H9 (cell line): Measurements from ENCODE around the gene ZNF280C. TPM values are rescaled to one million over a fixed set of nuclear protein-coding genes. Genes with fewer than 3 reads are reported as not detected.

ENCODE experiments used
- DNase-seq: peaks from one replicate; pipeline ENCODE4 v3.0.0-alpha.2; 2017
- H2AFZ ChIP-seq: one replicate; pipeline ENCODE4 v1.6.1; 2013; ENCODE audit warnings: mild to moderate bottlenecking, low read length, control low read depth, moderate library complexity
- H2AK5ac ChIP-seq: 2 replicates; pipeline ENCODE4 v1.6.1; 2013; ENCODE audit warnings: low read length, control low read depth, mixed read lengths; ENCODE audit not compliant: insufficient read length
- H2BK120ac ChIP-seq: one replicate; pipeline ENCODE4 v1.6.1; 2013; ENCODE audit warnings: low read depth, mild to moderate bottlenecking, low read length, control low read depth, inconsistent platforms; ENCODE audit not compliant: poor library complexity, severe bottlenecking
- H2BK12ac ChIP-seq: 2 replicates; pipeline ENCODE4 v1.6.1; 2013; ENCODE audit warnings: low read length, control low read depth, mixed read lengths, low read depth; ENCODE audit not compliant: insufficient read length
- H2BK15ac ChIP-seq: 2 replicates; pipeline ENCODE4 v1.6.1; 2013; ENCODE audit warnings: low read depth, low read length, control low read depth
- H2BK20ac ChIP-seq: one replicate; pipeline ENCODE4 v1.6.1; 2013; ENCODE audit warnings: low read depth, mild to moderate bottlenecking, low read length, control low read depth, inconsistent platforms; ENCODE audit not compliant: poor library complexity, severe bottlenecking
- H2BK5ac ChIP-seq: 2 replicates; pipeline ENCODE4 v1.6.1; 2013; ENCODE audit warnings: low read length, control low read depth, mixed read lengths; ENCODE audit not compliant: insufficient read length
- H3K14ac ChIP-seq: 2 replicates; pipeline ENCODE4 v1.6.1; 2013; ENCODE audit warnings: low read length, control low read depth; ENCODE audit not compliant: insufficient read depth
- H3K18ac ChIP-seq: 2 replicates; pipeline ENCODE4 v1.6.1; 2013; ENCODE audit warnings: low read depth, mild to moderate bottlenecking, mixed read lengths, low read length, control low read depth; ENCODE audit not compliant: insufficient read length
- H3K23ac ChIP-seq: 2 replicates; pipeline ENCODE4 v1.6.1; 2013; ENCODE audit warnings: low read length, control low read depth, mixed read lengths, low read depth; ENCODE audit not compliant: insufficient read length
- H3K23me2 ChIP-seq: 2 replicates; pipeline ENCODE4 v1.6.1; 2013; ENCODE audit warnings: low read depth, mild to moderate bottlenecking, mixed read lengths, low read length, control low read depth; ENCODE audit not compliant: insufficient read length, poor library complexity, severe bottlenecking
- H3K27ac ChIP-seq: 2 replicates; pipeline ENCODE4 v1.5.1; 2013; ENCODE audit warnings: low read length, control low read depth, mixed read lengths, low read depth; ENCODE audit not compliant: insufficient read length
- H3K27me3 ChIP-seq: 2 replicates; pipeline ENCODE4 v1.6.1; 2013; ENCODE audit warnings: low read length, control low read depth, inconsistent platforms; ENCODE audit not compliant: insufficient read depth
- H3K4ac ChIP-seq: 2 replicates; pipeline ENCODE4 v1.6.1; 2013; ENCODE audit warnings: low read depth, mild to moderate bottlenecking, control low read depth, inconsistent platforms, low read length, moderate library complexity
- H3K4me1 ChIP-seq: 2 replicates; pipeline ENCODE4 v1.6.1; 2013; ENCODE audit warnings: low read length, control low read depth, inconsistent platforms; ENCODE audit not compliant: insufficient read depth
- H3K4me2 ChIP-seq: 2 replicates; pipeline ENCODE4 v1.6.1; 2013; ENCODE audit warnings: low read length, control low read depth, mixed read lengths; ENCODE audit not compliant: insufficient read length, insufficient read depth
- H3K56ac ChIP-seq: 2 replicates; pipeline ENCODE4 v1.6.1; 2013; ENCODE audit warnings: low read depth, mild to moderate bottlenecking, mixed read lengths, low read length, control low read depth; ENCODE audit not compliant: insufficient read length
- H3K79me1 ChIP-seq: 2 replicates; pipeline ENCODE4 v1.6.1; 2013; ENCODE audit warnings: low read depth, mild to moderate bottlenecking, moderate library complexity, low read length, control low read depth, inconsistent platforms; ENCODE audit not compliant: insufficient read depth, poor library complexity, severe bottlenecking
- H3K79me2 ChIP-seq: 2 replicates; pipeline ENCODE4 v1.6.1; 2013; ENCODE audit warnings: low read length, control low read depth, inconsistent platforms; ENCODE audit not compliant: insufficient read depth
- H3K9ac ChIP-seq: 2 replicates; pipeline ENCODE4 v1.6.1; 2013; ENCODE audit warnings: low read length, control low read depth, mixed read lengths; ENCODE audit not compliant: insufficient read length; ENCODE audit errors: extremely low read depth
- H3K9me3 ChIP-seq: one replicate; pipeline ENCODE4 v1.6.1; 2013; ENCODE audit warnings: low read depth, low read length, inconsistent platforms; ENCODE audit not compliant: control insufficient read depth
- H3T11ph ChIP-seq: one replicate; pipeline ENCODE4 v1.6.1; 2013; ENCODE audit warnings: mild to moderate bottlenecking, low read length, control low read depth, inconsistent platforms
- H4K20me1 ChIP-seq: one replicate; pipeline ENCODE4 v1.6.1; 2013; ENCODE audit not compliant: control insufficient read depth, insufficient read length, insufficient read depth
- H4K5ac ChIP-seq: 2 replicates; pipeline ENCODE4 v1.6.1; 2013; ENCODE audit warnings: low read depth, mild to moderate bottlenecking, mixed read lengths, low read length, control low read depth; ENCODE audit not compliant: insufficient read length
- H4K8ac ChIP-seq: replicated peaks from 2 replicates; pipeline ENCODE4 v1.6.1; 2013; ENCODE audit warnings: low read length, control low read depth, mixed read lengths, low read depth; ENCODE audit not compliant: insufficient read length
- H4K91ac ChIP-seq: 2 replicates; pipeline ENCODE4 v1.6.1; 2013; ENCODE audit warnings: low read depth, mild to moderate bottlenecking, moderate library complexity, mixed read lengths, low read length, control low read depth; ENCODE audit not compliant: insufficient read length
- H3K27ac Mint-ChIP-seq, 3 experiments: 2 replicates in 2 of 3; 3 replicates in 1 of 3; pipeline ENCODE4 v1.8.0; 2020 to 2021; ENCODE audit warnings: mixed read lengths in 3 of 3, mild to moderate bottlenecking in 1 of 3, moderate library complexity in 1 of 3
- H3K27me3 Mint-ChIP-seq: 2 replicates; pipeline ENCODE4 v1.8.0; 2021; ENCODE audit warnings: low read depth, mild to moderate bottlenecking, moderate library complexity, mixed read lengths
- H3K36me3 Mint-ChIP-seq, 3 experiments: 2 replicates in 2 of 3; 3 replicates in 1 of 3; pipeline ENCODE4 v1.8.0; 2020 to 2021; ENCODE audit warnings: low read depth in 3 of 3, mixed read lengths in 3 of 3; ENCODE audit not compliant: insufficient read depth in 1 of 3
- H3K4me1 Mint-ChIP-seq, 2 experiments: 2 replicates each; pipeline ENCODE4 v1.8.0; 2020; ENCODE audit warnings: mixed read lengths in 2 of 2
- H3K4me3 Mint-ChIP-seq, 2 experiments: 2 replicates in 1 of 2; 3 replicates in 1 of 2; pipeline ENCODE4 v1.8.0; 2020 to 2021; ENCODE audit warnings: mild to moderate bottlenecking in 2 of 2, mixed read lengths in 2 of 2, moderate library complexity in 1 of 2
- H3K9me3 Mint-ChIP-seq, 2 experiments: 2 replicates in 1 of 2; 3 replicates in 1 of 2; pipeline ENCODE4 v1.8.0; 2020; ENCODE audit warnings: mild to moderate bottlenecking in 2 of 2, mixed read lengths in 2 of 2, moderate library complexity in 1 of 2
- whole genome bisulfite sequencing: extraction: QIAGEN DNeasy Blood & Tissue Kit; methylation state at CpG from one replicate; pipeline ENCODE4 v1.1.7; 2013; ENCODE audit warnings: missing lambda C conversion rate, low lambda C conversion rate, mixed read lengths; ENCODE audit not compliant: insufficient read length; ENCODE audit errors: extremely low coverage; 5-methylcytosine and 5-hydroxymethylcytosine counted together
- total RNA-seq: library from RNA; stranded (reverse); gene quantifications from 2 replicates; pipeline ENCODE4 v1.2.1, GENCODE V29; 2021
- TF ChIP-seq, protein P1 (sequence below): fragments of 200-600 bp; sonication (generic); conservative IDR thresholded peaks from 3 replicates; pipeline ENCODE4 v1.8.0; 2021; ENCODE audit warnings: antibody characterized with exemption, mild to moderate bottlenecking

The ZNF280C gene
- total RNA-seq, 1 experiment from 2014 or later, result 6.6 TPM

DNA sequence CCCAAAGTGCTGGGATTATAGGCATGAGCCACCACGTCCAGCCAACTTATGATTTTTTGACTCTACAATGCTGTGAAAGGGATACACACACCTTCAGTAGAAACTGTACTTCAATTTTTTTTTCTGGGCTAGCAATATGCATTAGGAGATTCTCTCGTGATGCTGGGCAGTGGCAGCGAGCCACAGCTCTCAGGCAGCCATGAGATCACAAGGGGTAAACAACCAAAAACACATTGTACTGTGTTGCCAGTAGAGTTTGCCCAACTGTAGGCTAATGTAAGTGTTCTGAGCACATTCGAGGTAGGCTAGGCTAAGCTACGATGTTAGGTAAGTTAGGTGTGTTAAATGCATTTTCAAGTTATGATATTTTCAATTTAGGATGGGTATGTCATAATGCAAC lies 71.2 kb downstream of the ZNF280C start:
- Histone ChIP-seq H3K79me1 (no peaks in the 10 kb centered on the region), H3K4ac (no peak overlapping the region), H2BK20ac (no peak overlapping the region), H3K9me3 (peaks cover 4% of the 10 kb centered on the region), H3K4me1 (no peaks in the 10 kb centered on the region), H2BK12ac (no peak overlapping the region), H4K20me1 (no peaks in the 10 kb centered on the region), H2BK5ac (no peak overlapping the region), H3K14ac (no peak overlapping the region), H3K27me3 (no peaks in the 10 kb centered on the region), H4K91ac (no peak overlapping the region), H3K23me2 (no peaks in the 10 kb centered on the region), H4K8ac (no peak overlapping the region), H3K56ac (no peak overlapping the region), H3K4me2 (no peak overlapping the region), H3K79me2 (no peaks in the 10 kb centered on the region), H3K23ac (no peak overlapping the region), H3T11ph (no peak overlapping the region), H2BK15ac (no peak overlapping the region), H4K5ac (no peak overlapping the region), H2AK5ac (no peak overlapping the region), H2BK120ac (no peak overlapping the region), H3K27ac (no peak overlapping the region), H2AFZ (no peak overlapping the region), H3K18ac (no peak overlapping the region), H3K9ac (no peak overlapping the region)
- H3K4me3 Mint-ChIP-seq, result no peak overlapping the region
- peaks cover 3% of the 10 kb centered on the region for H3K27me3 Mint-ChIP-seq
- H3K36me3 Mint-ChIP-seq, result no peaks in the 10 kb centered on the region; a peak in 1 of 7 replicates
- TF ChIP-seq, protein P1, sequence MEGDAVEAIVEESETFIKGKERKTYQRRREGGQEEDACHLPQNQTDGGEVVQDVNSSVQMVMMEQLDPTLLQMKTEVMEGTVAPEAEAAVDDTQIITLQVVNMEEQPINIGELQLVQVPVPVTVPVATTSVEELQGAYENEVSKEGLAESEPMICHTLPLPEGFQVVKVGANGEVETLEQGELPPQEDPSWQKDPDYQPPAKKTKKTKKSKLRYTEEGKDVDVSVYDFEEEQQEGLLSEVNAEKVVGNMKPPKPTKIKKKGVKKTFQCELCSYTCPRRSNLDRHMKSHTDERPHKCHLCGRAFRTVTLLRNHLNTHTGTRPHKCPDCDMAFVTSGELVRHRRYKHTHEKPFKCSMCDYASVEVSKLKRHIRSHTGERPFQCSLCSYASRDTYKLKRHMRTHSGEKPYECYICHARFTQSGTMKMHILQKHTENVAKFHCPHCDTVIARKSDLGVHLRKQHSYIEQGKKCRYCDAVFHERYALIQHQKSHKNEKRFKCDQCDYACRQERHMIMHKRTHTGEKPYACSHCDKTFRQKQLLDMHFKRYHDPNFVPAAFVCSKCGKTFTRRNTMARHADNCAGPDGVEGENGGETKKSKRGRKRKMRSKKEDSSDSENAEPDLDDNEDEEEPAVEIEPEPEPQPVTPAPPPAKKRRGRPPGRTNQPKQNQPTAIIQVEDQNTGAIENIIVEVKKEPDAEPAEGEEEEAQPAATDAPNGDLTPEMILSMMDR, result no peak
- WGBS, result no CpG with 5 or more reads among the region's 5 CpGs
- no peak overlapping the region for H3K27ac Mint-ChIP-seq
- H3K4me1 Mint-ChIP-seq, result peaks cover 0 to under 1% of the 10 kb centered on the region in 2 experiments; a peak in 2 of 4 replicates
- DNase-seq, result no peak
- H3K9me3 Mint-ChIP-seq, result peaks cover 0 to 34% of the 10 kb centered on the region in 2 experiments; a peak in 2 of 5 replicates
